Measurements from ENCODE around the gene PJVK. TPM values are rescaled to one million over a fixed set of nuclear protein-coding genes. Genes with fewer than 3 reads are reported as not detected.

The PJVK gene
- total RNA-seq, 6 experiments from 2014 or later = 0.80 to 2.8 (median 1.6) TPM

DNA sequence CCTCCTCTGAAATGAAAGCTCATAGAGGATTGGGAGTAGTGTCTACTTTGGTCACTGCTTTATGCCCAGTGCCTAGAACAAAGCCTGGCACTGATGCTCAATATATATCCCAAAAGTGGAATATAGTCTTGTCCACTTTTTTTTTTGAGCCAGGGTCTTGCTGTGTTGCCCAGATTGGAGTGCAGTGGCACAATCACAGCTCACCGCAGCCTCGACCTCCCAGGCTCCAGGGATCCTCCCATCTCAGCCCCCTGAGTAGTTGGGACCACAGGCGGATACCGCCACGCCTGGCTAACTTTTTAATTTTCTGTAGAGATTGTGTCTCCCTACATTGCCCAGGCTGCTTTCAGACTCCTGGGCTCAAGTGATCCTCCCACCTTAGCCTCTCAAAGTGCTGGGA, 23.4 kb downstream of the PJVK start:
- intact Hi-C loops (cut with DNase I) = no loop called here
- 100% methylated on average over 4 of the region's 5 CpGs for WGBS (ENCODE audit: insufficient coverage, low coverage, low lambda C conversion rate, missing lambda C conversion rate)
- peaks cover 0 to 19% (median 4%) of the 10 kb centered on the region in 4 donors for H3K4me1 ChIP-seq
- no peak overlapping the region for H3K27ac ChIP-seq
- DNase-seq = no peak
- TF ChIP-seq POLR2A (IDR thresholded peaks at IDR 0.05) = no peak
- TF ChIP-seq, protein P1, sequence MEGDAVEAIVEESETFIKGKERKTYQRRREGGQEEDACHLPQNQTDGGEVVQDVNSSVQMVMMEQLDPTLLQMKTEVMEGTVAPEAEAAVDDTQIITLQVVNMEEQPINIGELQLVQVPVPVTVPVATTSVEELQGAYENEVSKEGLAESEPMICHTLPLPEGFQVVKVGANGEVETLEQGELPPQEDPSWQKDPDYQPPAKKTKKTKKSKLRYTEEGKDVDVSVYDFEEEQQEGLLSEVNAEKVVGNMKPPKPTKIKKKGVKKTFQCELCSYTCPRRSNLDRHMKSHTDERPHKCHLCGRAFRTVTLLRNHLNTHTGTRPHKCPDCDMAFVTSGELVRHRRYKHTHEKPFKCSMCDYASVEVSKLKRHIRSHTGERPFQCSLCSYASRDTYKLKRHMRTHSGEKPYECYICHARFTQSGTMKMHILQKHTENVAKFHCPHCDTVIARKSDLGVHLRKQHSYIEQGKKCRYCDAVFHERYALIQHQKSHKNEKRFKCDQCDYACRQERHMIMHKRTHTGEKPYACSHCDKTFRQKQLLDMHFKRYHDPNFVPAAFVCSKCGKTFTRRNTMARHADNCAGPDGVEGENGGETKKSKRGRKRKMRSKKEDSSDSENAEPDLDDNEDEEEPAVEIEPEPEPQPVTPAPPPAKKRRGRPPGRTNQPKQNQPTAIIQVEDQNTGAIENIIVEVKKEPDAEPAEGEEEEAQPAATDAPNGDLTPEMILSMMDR (IDR thresholded peaks at IDR 0.05) = no peak
- H3K27me3 ChIP-seq = no peaks in the 10 kb centered on the region
- H3K9me3 ChIP-seq = no peaks in the 10 kb centered on the region
- H3K36me3 ChIP-seq = no peaks in the 10 kb centered on the region
- H3K4me3 ChIP-seq = no peak overlapping the region
- ATAC-seq = no peak

DNA sequence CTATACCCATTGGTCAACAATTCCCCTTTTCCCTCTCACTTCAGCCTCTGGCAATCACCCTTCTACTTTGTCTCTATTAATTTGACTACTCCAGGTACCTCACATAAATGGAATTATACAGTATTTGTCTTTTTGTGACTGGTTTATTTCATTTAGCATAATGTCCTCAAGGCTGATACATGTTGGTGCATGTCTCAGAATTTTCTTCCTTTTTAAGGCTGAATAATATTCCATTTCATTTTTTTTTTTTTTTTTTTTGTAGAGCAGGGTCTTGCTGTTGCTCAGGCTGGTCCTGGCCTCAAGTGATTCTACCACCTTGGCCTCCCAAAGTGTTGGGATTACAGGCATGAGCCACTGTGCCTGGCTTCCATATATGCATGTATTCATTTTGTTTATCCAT, 25.3 kb downstream of the PJVK start:
- TF ChIP-seq, protein P1 (IDR thresholded peaks at IDR 0.05) = no peak
- TF ChIP-seq POLR2A (IDR thresholded peaks at IDR 0.05) = no peak
- Histone ChIP-seq H3K4me3 (no peak overlapping the region), H3K27me3 (no peaks in the 10 kb centered on the region), H3K36me3 (no peaks in the 10 kb centered on the region), H3K4me1 (peaks cover 0 to 22% (median 7%) of the 10 kb centered on the region in 4 donors), H3K9me3 (no peaks in the 10 kb centered on the region), H3K27ac (no peak overlapping the region)
- no peak for ATAC-seq
- no peak for DNase-seq
- intact Hi-C loops (cut with DNase I) = no loop called here

DNA sequence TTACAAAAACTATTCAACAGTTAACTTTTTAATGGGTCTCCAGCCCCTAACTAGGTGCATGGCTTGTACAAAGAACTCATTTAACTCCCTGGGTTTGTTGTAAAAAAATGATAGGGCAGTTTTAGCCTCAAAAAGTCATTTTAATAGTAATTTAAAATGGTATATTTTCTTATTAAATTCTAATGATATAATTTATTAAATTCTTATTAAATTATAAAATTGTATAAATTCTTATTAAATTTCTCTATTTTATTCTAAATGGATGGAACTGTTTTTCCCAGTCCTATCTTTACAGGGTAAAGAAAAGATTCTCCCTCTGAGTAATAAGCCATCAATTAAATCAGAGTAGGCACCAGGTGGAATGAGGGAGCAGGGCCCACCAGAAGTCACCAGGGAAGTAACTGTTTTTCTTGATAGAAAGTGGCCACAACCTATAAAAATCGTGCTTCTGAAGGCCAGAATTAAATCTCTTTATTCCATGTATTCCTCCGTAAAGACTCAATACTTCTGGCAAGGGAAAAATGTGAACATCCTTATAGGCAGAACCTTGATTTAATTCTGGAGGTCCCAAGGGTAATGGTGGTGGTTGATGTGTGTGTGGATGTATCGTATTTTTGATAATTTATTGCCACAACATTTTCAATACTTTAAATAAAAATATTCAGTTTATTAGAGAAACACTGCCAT, 26.4 kb downstream of the PJVK start:
- intact Hi-C loops (cut with DNase I) = no loop called here
- TF ChIP-seq, protein P1 (IDR thresholded peaks at IDR 0.05) = no peak
- TF ChIP-seq POLR2A (IDR thresholded peaks at IDR 0.05) = no peak

DNA sequence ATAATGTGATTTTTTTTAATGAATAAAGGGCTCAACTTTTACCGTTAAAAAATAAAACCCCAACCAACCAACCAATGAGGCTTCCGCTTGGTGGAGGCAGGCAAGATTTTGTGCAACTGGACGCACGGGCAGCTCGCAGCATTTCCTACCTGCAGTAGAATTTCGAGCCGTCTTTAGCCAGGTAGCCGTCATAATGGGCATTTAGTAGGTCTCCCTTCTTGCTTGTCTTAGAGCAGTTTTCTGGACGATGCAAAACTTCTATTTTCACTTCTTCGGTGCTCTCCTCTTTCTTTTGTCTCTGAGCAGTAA, 26.9 kb downstream of the PJVK start:
- WGBS (ENCODE audit: insufficient coverage, low coverage, low lambda C conversion rate, missing lambda C conversion rate) = 1% methylated on average over 10 of the region's 10 CpGs
- no peak for DNase-seq
- peak overlapping the region; percentile 91 to 97 (median 94) for H3K27ac ChIP-seq

More for the DNA sequence above, 26.4 kb downstream of the PJVK start:
- WGBS (ENCODE audit: insufficient coverage, low coverage, low lambda C conversion rate, missing lambda C conversion rate) = 2% methylated on average over 3 of the region's 3 CpGs
- peak overlapping the region; percentile 91 to 97 (median 94) for H3K27ac ChIP-seq
- no peaks in the 10 kb centered on the region for H3K27me3 ChIP-seq
- peak overlapping the region; percentile 63 to 69 (median 67) for H3K4me3 ChIP-seq
- ATAC-seq (no peak), DNase-seq (no peak)
- H3K36me3 ChIP-seq = no peaks in the 10 kb centered on the region
- H3K4me1 ChIP-seq = peaks cover 0 to 29% (median 7%) of the 10 kb centered on the region in 4 donors
- H3K9me3 ChIP-seq = no peaks in the 10 kb centered on the region

More for the DNA sequence above, 26.9 kb downstream of the PJVK start:
- peaks cover 0 to 33% (median 7%) of the 10 kb centered on the region in 4 donors for H3K4me1 ChIP-seq
- no peaks in the 10 kb centered on the region for H3K27me3 ChIP-seq
- no peak for ATAC-seq
- no peaks in the 10 kb centered on the region for H3K36me3 ChIP-seq
- intact Hi-C loops (cut with DNase I) = no loop called here
- no peak for TF ChIP-seq POLR2A (IDR thresholded peaks at IDR 0.05)
- TF ChIP-seq, protein P1 (IDR thresholded peaks at IDR 0.05) = no peak
- H3K9me3 ChIP-seq = no peaks in the 10 kb centered on the region
- peak overlapping the region; percentile 63 to 69 (median 67) for H3K4me3 ChIP-seq

Measured in right lobe of liver (tissue), 6 donors.